ENCODE measurements around the gene PAX8.

PAX8 gene

DNA sequence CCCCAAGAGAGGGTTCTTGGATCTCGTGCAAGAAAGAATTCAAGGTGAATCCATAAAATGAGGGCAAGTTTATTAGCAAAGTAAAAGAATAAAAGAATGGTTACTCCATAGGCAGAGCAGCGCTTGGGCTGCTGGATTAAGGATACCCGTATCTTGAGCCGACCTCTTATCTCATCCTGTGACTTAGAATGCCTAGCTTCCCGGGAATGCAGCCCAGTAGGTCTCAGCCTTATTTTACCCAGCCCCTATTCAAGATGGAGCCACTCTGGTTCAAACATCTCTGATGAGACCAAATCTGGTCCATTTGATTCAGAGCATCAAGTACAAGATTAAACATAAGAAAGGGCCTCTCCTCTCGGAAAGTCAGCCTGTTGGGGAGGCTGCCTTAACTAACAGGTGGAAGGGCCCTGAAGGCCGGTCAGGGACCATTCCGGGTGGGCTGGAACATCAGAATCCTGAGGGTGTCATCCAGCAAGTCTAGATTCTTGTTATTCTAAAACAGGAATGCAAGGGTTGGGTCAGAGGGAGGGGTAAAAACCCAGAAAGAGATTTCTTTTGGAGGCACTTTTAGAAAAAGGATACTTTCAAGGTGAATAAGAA lies 99.2 kb downstream of the PAX8 start:
- DNase-seq: no peak

DNA sequence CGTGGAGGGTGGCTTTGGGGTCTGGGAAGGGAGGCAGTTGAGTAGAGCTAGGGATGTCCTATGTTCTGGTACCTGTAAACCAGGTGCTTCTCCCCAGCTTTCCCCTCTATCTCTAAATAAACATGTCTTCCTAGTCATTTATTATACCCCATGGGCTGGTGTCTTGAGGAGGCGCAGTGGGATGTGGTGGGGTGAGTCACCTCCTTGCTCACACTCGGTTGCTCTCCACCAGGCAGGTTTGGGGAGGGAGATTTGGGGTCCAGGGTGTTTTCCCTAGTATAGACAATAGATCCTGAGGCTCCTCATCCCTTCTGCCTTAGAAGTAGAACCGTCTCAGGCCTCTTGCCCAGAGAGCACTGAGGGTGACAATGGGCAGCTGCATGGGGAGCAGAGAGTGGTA lies 99.8 kb downstream of the PAX8 start:
- peak; percentile 51 for DNase-seq

DNA sequence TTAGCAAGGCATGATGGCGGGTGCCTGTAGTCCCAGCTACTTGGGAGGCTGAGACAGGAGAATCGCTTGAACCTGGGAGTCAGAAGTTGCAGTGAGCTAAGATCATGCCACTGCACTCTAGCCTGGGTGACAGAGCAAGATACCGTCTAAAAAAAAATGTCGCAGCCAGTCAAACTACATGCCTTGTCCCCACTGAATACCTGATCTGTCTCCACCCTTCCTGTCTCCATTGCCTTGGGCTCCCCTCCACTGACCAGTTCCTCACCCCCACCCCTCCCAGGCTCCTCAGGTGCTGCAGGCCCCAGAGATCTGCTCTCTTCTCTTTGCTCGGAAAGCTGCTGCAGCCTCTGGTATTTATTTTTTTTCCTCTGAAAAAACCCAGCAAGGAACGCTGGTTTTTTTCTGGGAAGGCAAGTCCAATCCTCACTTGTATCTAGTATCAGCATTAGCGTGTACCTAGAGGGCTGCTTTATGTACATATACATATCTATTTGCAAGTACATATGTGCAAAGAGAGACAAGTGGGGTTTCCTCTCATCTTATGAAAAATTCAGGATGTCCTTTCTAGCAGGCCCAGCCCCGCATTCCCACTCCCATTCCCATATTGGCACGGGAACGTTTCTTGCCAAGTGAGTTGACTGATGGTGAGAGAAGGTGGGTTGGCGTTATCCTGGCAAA lies 100.5 kb downstream of the PAX8 start:
- DNase-seq: no peak

DNA sequence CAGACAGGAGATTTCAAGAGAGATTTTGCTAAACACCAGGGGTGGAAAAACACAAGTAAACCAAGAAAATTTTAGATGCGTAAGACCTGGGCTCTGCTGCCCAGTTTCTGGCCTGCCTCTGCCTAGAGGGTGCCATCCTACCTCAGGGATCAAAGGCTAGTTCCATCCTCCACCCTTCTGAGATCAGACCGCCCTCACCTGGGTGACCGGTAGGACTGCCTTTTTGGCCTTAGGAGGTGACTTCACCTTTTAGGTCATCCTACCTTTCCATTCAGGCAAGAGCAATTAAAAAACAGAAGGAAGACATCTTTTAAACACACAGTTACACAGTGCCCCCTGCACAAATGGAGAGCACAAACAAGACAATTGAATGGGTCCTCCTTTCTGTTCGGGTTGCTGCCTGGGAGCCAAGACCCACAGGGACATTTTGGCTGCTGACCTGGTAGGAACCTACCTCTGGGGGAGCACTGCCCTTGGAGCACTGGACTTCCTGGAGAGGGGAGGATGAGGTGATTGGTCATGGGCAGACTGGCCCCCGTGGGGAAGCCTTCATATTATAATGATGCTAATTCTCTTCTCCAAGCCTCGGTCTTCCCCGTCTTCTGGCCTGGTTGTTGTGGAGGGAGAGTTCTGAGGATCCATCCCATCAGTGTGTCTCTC lies 101.9 kb downstream of the PAX8 start:
- DNase-seq: no peak

DNA sequence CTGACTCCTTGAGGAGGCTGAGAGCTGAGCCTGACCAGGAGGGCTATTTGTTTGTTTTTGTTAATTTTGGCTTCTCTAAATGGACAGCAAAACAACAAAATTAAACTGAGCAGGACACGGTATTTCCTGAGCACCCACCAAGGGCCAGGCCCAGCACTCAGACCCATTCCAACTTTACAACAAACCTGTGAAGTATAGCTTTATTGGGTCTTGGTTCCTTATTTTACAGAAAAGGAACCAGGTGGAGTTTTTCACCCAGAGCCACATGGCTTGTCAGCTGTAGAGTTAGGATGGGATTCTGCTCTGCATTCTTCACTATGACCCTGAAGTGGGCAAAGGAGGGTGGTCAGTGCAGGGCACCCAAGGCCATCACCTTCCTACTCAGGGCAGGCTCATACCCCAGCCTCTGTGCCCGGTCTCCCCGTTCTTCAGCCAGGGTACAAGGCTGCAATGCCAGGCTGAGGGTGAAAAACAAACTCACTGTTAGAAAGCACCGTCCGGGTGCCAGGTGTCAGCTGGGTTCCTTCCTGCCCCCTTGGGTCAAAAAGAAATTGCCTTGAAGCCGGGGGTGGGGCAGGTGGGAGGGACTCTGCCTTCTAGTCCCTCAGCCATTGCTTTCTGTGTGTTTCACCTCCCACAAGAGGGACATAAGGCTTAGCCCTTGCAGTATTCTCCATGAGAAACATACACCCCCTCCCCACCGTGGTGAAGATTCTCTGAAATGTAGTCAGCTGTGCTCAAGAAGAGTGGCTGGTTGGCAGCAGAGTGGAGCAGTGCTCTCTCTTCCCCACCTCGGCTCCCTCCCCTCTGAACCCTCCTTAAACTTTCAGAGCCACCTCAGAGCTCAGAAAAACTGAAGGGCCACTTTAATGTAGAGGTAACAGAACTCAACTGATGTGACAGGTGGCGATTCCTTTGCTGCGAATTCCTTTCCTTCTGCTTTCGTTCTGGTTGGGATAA lies 102.7 kb downstream of the PAX8 start:
- peak; percentile 23 for DNase-seq

DNA sequence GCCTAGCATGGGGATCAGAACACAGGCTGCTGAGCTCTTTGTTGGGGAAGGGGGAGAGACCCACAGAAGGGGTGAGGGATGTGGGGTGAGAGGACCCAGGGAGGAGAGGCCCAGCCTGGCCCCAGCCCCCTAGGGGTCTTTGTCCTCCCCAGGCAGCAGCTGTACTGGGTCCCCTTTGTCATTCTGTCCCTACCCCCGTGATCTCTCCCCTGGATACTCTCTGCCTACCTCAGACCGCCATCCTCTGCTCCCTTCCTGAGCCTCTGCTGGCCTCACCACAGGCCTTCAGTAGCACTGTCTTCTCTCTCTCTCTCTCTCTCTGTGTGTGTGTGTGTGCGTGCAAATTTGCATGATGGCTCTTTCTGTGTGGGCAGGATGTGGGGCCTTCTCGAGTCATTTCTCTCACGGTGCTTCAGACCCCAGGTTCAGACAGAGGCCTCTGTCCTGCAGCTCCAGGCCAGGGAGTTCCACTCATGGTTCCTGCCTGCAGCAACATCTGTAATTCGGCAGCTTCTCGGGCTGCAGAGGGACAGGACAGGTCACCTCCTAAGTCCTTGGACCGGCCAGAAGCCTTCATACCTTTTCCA lies 103.6 kb downstream of the PAX8 start:
- DNase-seq: peak; percentile 63

DNA sequence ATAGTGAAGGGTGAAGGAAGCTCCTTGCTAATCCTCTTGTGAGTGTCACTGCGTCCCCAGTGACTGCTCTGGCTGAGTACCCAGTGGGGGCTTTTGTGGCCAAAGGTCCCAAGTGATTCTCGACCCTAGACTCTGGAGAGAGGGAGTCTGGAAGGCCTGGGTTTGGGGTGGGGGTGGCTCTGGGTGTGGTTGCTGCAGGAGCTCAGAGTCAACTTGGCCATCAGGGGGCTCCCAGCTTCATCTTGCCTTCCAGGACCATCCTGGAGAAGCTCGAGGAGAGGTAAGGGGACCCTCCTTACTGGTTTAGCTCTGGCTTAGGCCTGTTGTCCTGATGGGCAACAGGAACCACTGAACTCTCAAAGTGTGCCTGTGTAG lies 104.4 kb downstream of the PAX8 start:
- no peak for DNase-seq

DNA sequence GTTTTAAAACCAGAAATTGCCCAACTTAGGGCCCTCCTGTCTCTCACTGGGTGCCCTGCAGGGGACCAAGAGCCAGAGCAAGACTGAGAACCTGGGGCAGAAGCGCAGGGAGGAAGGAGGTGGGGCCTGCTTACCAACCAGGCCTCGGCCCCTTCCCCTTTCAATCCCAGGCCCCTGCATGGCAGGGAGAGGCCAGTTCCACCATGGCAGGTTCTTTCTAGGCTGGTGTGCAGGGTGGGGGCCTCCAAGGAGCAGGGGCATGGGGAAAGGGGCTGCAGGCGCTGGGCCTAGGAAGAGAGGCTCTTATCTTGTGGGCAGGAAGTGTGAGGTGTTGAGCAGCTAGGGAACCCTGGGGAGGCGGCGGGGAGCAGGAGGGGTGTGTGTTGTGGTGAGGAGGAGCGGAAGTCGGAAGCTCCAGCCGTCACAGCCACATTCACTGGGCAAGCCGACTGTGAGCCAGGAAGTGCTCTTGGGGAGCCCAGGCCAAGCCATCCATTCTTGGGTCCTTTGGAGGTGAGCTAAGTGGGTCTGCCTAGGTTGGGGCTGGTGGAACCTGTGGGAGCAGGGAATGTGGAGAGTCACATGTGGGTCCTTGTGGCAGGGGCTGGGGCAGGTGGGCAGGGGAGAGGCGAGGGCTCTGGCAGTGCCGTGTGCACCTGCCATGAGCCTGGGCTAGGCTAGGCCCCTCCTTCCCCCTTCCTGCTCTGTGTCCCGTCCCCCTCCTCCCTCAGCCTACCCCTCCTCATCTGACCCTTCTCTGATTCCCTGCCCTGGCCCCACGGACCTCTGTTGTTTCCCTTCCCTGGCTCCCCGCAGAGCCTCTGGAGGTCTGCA lies 105.0 kb downstream of the PAX8 start, which contains the start of gene PSD4:
Gene PSD4, plus strand, starts transcription at position 430 of the 834 bp plus-strand sequence. CDS start 8,486 bp downstream, outside the sequence.
- peak; percentile 83 for DNase-seq

DNA sequence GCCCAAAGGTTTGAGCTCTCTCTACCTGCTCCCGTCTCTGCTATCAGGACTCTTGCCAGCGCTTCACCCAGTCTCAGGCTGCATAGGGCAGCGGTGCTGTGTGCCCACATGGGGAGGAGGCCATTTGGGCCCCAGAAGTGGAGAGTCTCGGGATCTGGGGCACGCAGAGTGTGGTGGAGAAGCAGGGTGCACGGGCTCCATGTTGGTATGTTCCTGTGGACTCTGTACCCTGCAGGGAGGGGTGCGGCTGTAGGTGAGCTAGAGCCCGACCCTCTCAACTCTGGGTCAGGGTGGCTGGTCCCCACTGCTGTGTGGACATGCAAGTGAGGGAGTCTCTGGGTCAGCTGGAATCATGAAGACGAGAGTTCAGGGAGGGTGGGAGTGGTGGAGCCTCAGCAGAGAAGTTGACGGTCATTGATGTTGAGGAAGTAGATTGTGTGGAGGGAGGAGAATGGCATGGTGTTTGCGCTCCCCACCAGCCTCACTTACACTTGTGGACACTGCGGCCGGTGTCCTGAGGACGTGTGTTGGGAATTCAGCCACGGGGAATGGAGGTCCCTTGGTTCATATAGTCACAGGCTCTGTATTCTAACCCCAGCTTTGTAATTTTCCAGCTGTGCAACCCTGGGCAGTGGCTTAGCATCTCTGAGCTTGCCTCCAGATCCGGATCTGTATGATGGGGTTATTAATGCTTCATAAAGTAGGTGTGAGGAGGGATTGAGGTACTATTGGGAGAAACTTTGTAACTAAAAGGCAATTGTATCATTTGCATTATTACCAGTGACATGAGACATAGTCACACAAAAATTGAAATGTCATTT lies 105.8 kb downstream of the PAX8 start:
- DNase-seq: no peak

DNA sequence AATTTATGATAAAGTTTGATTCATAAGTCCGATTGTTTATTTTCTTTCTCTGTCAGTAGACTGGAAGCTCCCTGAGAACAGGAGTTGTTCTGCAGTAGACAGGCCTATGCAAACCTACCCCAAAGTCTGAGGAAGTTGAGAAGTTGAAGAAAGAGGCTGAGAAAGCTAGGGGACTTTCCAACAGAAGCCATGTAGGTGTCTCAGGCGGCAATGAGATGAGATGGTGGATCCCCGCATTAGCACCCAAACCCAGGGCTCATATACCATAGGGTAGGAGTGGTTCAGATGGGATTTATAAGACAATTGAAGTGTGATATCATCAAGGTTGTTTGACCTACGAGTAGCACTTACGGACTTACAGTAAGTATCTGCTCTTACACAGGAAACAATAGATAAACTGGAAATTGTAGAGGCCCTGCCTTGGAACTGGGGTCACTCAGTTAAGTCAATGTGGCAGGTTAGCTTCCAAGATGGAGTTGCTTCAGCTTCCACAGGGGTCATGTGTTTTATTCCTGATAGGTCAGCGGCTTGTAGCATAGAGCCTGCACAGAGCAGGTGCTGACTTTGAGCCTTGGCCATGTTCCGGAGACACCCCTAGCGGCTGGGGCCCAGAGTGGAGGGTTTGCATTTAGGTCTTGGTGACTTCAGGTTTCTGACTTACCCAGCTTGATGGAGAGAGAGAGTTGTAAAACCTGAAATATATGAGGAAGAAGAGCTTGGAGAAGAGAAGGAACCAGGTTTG lies 107.2 kb downstream of the PAX8 start:
- no peak for DNase-seq

DNA sequence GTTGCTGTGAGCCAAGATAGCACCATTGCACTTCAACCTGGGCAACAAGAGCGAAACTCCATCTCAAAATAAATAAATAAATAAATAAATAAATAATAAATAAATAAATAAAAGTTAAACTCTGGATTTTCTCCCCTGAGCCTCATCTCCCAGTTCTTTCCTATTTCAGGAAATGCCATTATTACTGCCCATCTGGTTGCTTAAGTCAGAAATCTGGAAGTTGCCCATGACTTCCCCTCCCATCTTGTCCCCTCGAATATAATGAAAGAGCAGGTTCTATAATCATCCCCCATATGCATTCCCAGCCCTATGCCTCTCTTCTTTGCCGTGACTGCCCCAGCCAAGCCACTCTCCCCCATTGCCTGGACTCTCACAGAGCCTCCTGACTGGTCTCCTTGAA lies 109.1 kb downstream of the PAX8 start:
- DNase-seq: no peak

DNA sequence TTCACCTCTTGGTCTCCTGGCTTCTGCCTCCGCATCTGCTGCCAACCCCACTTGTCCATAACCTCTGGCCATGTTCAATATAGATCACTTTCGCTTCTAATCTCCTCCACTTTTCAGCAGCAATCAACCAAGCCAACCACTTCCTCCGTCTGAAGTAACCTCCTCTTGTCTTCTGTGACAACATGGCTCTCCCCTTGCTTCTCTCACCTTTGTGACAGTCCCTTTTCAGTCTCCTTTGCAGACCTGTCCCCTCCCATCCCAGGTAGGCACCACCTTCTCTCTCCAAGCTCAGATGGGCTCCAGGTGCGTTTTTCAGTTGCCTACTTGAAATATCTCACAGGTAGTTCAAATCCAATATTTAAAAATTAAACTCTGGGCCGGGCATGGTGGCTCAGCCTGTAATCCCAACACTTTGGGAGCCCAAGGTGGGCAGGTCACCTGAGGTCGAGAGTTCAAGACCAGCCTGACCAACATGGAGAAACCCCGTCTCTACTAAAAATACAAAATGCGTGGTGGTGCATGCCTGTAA lies 109.7 kb downstream of the PAX8 start:
- no peak for DNase-seq

DNA sequence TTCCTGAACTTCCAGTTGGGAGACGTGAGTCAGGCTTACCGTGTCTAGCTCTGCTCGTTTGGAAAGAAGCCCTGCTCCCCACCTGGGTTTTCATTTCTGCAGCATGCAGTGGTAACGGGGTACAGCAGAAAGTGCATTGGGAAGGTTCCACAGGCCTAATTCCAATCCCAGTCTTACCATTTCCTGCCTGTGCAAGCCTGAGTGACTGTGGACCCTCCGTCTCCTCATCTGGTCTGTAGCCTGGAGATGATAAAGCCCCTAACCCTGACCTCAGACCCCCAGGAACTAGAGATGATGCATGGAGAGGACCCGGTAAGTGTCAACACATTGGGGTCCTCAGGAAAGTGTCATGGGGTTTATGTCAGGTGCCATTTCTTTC lies 110.8 kb downstream of the PAX8 start:
- no peak for DNase-seq

DNA sequence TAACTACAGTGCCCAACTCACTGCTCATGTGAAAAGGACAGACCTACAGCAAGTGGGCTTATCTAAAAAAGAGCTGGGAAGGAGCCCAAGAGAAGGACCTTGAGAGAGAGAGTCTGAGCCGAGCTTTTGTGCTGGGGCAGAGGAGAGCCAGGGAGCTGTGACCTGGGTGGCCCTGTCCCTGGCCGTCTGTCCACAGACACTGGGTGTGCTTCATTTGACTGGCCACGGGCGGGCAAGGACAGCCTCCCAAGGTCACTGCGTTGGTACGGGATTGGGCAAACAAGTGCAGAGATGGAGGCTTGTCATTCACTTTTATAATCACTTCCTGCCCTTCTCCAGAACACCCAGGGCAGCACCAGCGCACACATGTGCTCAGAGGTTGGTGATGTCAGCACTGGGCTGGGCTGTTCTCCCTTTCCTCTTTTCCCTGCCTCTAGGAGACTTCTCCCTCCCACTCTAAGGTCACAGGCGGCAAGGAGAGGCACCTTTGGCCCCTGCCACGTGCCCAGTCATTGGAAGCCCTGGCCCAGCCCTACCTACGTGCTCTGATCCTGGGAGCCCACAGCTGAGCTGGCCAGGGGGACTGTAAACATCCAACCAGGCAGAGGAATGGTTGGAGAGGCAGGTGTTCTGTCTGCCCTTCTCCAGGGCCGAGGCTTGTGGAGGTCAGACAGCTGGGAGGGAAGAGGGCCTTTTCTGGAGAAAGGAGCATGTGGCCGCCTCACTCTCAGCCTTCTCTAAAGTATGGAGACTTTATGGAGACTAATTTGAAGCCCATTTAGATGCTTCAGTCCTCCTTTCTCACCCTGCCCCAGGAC lies 111.4 kb downstream of the PAX8 start:
- peak; percentile 30 for DNase-seq

DNA sequence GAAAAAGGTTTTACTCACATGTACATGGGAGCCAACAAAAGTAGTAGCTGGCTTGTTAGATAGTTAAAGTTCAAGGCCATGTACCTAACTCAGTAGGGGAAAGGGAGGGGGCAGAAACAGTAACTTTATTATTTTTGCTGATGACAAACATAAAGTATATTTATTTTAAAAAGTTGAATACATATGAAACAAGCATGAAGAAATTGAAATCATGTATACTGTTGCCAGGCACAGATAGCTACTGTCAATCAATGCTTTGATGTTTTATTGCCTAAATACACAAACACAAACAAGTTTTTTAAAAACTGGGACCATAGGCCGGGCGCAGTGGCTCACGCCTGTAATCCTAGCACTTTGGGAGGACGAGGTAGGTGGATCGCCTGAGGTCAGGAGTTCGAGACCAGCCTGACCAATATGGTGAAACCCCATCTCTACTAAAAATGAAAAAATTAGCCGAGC lies 112.5 kb downstream of the PAX8 start:
- no peak for DNase-seq
